Mesothelial cell of epicardium (in vitro differentiated cells): ENCODE measurements around the gene BRMS1. TPM values are rescaled to one million over a fixed set of nuclear protein-coding genes. Genes with fewer than 3 reads are reported as not detected.
"Not testable (repeated sequence)": the region's sequence is repeated elsewhere in the genome, so short reads cannot be mapped to it uniquely, and the experiment has no call there.

Experiments
- DNase-seq, 2 experiments: peaks; one replicate each; pipeline ENCODE4 v3.0.0; 2021; ENCODE audit warnings: low spot score in 2 of 2; ENCODE audit not compliant: unreplicated experiment in 2 of 2
- H3K27ac Mint-ChIP-seq: 2 replicates; pipeline ENCODE4 v1.8.0; 2021; ENCODE audit warnings: mixed read lengths
- H3K27me3 Mint-ChIP-seq: 2 replicates; pipeline ENCODE4 v1.8.0; 2021; ENCODE audit warnings: low read depth, mixed read lengths
- H3K36me3 Mint-ChIP-seq: 2 replicates; pipeline ENCODE4 v1.8.0; 2021; ENCODE audit warnings: mixed read lengths
- H3K4me1 Mint-ChIP-seq: 2 replicates; pipeline ENCODE4 v1.8.0; 2021; ENCODE audit warnings: mixed read lengths
- H3K4me3 Mint-ChIP-seq: 2 replicates; pipeline ENCODE4 v1.8.0; 2021; ENCODE audit warnings: mild to moderate bottlenecking, moderate library complexity, mixed read lengths
- H3K9me3 Mint-ChIP-seq: 2 replicates; pipeline ENCODE4 v1.8.0; 2021; ENCODE audit warnings: mixed read lengths
- total RNA-seq: library from RNA; stranded (reverse); gene quantifications from 3 replicates; pipeline ENCODE4 v1.2.1, GENCODE V29; 2021
- TF ChIP-seq, protein P1 (sequence below): fragments of 200-600 bp; sonication (generic); IDR thresholded peaks from one replicate; pipeline ENCODE4 v1.5.0; 2021; ENCODE audit warnings: antibody characterized with exemption; ENCODE audit not compliant: unreplicated experiment

BRMS1 gene
- total RNA-seq, 1 donor from 2014 or later = 25.0 TPM

DNA sequence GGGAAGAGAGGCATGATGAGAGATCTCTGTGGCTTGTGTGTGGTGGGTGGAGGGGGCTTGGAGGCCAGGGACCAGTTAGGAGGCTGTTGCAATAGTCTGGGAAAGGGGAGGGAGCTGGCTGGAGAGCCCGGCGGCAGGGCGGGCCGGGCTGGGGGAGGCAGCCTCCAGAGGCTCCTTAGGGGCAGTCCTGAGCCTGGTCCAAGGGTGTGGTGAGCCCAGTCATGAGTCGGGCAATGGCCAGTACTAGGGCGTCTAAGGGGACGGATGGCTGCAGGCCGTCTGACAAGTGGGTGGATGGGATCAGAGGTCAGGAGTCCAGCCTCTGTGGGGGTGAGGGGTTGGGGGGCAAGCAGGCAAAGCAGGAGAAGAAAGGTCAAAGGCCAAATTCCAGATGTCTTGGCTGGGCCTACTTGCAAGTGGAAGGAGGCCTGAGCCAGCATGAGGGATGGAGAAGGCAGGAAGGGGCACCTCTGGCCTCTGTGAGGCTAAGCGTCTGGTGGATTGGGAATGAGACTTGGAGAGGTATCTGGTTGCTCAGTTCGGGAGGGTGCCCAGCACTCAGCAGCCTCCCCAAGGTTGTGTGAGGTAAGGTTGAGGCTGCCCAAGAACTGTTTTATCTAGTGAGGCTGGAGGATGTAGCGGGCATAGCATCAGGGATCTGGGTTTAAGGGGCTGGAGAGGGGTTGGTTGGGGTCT lies 22.0 kb downstream of the BRMS1 start:
- DNase-seq = no peak
- Mint-ChIP-seq H3K27ac (no peak overlapping the region), H3K27me3 (no peaks in the 10 kb centered on the region), H3K4me3 (no peak overlapping the region), H3K4me1 (peaks cover 47% of the 10 kb centered on the region), H3K9me3 (peaks cover 6% of the 10 kb centered on the region), H3K36me3 (no peaks in the 10 kb centered on the region)
- TF ChIP-seq, protein P1, sequence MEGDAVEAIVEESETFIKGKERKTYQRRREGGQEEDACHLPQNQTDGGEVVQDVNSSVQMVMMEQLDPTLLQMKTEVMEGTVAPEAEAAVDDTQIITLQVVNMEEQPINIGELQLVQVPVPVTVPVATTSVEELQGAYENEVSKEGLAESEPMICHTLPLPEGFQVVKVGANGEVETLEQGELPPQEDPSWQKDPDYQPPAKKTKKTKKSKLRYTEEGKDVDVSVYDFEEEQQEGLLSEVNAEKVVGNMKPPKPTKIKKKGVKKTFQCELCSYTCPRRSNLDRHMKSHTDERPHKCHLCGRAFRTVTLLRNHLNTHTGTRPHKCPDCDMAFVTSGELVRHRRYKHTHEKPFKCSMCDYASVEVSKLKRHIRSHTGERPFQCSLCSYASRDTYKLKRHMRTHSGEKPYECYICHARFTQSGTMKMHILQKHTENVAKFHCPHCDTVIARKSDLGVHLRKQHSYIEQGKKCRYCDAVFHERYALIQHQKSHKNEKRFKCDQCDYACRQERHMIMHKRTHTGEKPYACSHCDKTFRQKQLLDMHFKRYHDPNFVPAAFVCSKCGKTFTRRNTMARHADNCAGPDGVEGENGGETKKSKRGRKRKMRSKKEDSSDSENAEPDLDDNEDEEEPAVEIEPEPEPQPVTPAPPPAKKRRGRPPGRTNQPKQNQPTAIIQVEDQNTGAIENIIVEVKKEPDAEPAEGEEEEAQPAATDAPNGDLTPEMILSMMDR = no peak

DNA sequence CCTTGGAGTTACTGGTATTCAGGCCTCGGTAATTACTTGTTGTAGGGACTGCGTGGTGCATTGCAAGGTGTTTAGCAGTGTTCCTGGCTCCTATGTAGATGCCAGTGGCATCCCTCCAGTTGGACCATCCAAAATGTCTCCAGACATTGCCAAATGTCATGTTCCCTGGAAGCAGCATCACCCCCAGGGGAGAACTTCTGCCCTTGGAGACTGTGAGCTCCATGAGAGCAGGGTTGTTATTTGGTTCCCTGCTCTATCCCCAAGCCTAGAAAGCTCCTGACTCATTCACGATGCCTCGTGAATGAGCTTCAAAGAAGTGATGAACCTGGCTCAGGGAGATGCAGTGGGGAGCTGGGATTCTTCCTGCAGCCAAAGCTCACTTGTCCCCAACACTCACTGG lies 23.3 kb downstream of the BRMS1 start:
- TF ChIP-seq, protein P1 = no peak
- H3K4me1 Mint-ChIP-seq = peaks cover 44% of the 10 kb centered on the region

DNA sequence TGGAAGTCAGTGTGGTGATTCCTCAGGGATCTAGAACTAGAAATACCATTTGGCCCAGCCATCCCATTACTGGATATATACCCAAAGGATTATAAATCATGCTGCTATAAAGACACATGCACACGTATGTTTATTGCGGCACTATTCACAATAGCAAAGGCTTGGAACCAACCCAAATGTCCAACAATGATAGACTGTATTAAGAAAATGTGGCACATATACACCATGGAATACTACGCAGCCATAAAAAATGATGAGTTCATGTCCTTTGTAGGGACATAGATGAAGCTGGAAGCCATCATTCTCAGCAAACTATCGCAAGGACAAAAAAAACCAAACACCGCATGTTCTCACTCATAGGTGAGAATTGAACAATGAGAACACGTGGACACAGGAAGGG lies 24.2 kb downstream of the BRMS1 start:
- not testable (repeated sequence) for H3K4me3 Mint-ChIP-seq, H3K36me3 Mint-ChIP-seq, H3K27me3 Mint-ChIP-seq, H3K9me3 Mint-ChIP-seq, H3K27ac Mint-ChIP-seq, DNase-seq
- peaks cover 44% of the 10 kb centered on the region for H3K4me1 Mint-ChIP-seq

More for the DNA sequence above, 23.3 kb downstream of the BRMS1 start:
- no peak overlapping the region for H3K27ac Mint-ChIP-seq
- H3K9me3 Mint-ChIP-seq = peaks cover 6% of the 10 kb centered on the region
- no peaks in the 10 kb centered on the region for H3K36me3 Mint-ChIP-seq
- no peak for DNase-seq
- no peak overlapping the region for H3K4me3 Mint-ChIP-seq
- no peaks in the 10 kb centered on the region for H3K27me3 Mint-ChIP-seq

DNA sequence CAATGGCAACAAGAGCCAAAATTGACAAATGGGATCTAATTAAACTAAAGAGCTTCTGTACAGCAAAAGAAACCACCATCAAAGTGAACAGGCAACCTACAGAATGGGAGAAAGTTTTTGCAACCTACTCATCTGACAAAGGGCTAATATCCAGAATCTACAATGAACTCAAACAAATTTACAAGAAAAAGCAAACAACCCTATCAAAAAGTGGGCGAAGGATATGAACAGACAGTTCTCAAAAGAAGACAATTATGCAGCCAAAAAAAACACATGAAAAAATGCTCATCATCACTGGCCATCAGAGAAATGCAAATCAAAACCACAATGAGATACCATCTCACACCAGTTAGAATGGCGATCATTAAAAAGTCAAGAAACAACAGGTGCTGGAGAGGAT lies 24.6 kb downstream of the BRMS1 start:
- peaks cover 44% of the 10 kb centered on the region for H3K4me1 Mint-ChIP-seq
- H3K27ac Mint-ChIP-seq, DNase-seq, H3K36me3 Mint-ChIP-seq, H3K27me3 Mint-ChIP-seq, H3K9me3 Mint-ChIP-seq, H3K4me3 Mint-ChIP-seq: not testable (repeated sequence)

DNA sequence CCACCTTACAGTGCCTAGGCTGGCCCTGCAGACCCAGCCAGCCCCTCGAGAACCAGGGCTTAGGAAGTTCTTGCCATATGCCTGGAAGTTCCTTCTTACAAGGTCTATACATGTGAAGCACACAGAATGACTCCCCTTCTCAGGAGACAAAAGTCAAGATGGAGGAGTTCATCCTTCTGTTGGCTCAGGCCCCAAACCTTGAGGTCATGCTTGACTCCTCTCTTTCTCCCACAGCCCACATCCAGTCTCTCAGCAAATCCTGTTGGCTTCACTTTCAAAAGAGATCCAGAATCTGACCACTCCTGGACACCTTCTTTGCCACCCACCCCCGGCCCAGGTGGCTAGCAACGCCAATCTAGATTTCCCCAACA lies 26.3 kb downstream of the BRMS1 start:
- H3K36me3 Mint-ChIP-seq = no peaks in the 10 kb centered on the region
- no peak for DNase-seq
- no peak overlapping the region for H3K4me3 Mint-ChIP-seq
- H3K9me3 Mint-ChIP-seq = peaks cover 6% of the 10 kb centered on the region
- peaks cover 45% of the 10 kb centered on the region for H3K4me1 Mint-ChIP-seq
- no peaks in the 10 kb centered on the region for H3K27me3 Mint-ChIP-seq
- TF ChIP-seq, protein P1 = no peak
- H3K27ac Mint-ChIP-seq = peak overlapping the region; percentile 97

DNA sequence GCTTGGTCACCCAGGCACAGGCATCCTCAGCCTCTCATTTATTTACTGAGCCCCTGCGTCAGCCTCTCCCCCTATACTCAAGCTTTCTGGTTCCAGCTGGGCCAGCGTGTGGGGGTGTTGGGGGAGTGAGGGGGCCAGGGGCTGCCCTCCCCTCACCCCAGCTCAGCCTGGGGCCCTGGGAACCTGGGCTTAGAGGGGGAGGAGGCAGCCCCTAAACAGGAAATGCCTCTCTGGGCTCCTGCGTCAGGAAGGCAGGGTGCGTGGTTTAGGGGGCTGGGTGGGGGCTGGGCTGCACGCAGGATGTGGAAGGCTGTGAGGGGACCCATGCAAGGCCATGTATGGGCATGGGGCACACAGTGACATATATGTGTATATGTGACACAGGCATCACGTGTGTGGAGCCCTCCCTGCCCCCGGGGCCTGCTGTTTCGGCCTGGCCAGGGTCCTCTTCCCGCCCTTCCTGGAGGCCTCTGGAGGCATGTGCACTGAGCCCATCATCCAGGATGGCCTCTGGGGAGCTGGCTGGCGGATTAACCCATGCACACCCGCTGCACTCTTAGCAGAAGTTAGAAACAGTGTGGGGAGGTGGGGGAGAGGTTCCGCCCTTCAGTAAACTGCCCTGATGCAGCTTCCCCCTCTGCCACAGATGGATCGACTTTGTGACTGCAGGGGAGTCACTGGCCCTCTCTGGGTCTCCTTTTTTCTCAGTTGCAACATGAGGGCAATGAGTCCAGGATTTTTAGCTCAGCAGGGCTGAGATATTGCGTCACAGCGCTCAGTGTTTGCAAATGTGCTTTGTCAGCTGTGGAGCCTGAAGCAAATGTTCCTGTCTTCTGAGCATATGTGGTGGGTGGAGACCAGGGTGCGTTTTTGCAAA lies 26.9 kb downstream of the BRMS1 start:
- Mint-ChIP-seq H3K9me3 (peaks cover 6% of the 10 kb centered on the region), H3K27me3 (no peaks in the 10 kb centered on the region), H3K4me3 (peak overlapping the region; percentile 60), H3K4me1 (peaks cover 46% of the 10 kb centered on the region), H3K36me3 (no peaks in the 10 kb centered on the region), H3K27ac (peak overlapping the region; percentile 97)
- TF ChIP-seq, protein P1 = no peak
- DNase-seq = no peak
